ENCODE measurements around the gene GPR146. TPM values are rescaled to one million over a fixed set of nuclear protein-coding genes. Genes with fewer than 3 reads are reported as not detected.

GPR146 gene
- total and polyA plus RNA-seq, 2 of the 4 experiments (the other 2 are of a cell fraction), result 2.2 to 3.4 TPM

GRCh38 chr7:1070544-1071011 lies 26.2 kb downstream of the GPR146 start:
- H4K8ac ChIP-seq (ENCODE audit: low read depth in 2 of 2, low read length in 2 of 2), result no peak overlapping the region
- H4K20me1 ChIP-seq (ENCODE audit: insufficient read depth, low read length), result peaks cover 28% of the 10 kb centered on the region
- no peak overlapping the region for H3K9ac ChIP-seq (ENCODE audit: low read depth, low read length)
- no peak overlapping the region for H3K4ac ChIP-seq (ENCODE audit: low read depth, low read length)
- intact Hi-C loops (cut with micrococcal nuclease) (no loop called here), in situ Hi-C loops (cut with MboI; ENCODE audit: low sequenced_read_pairs) (no loop called here), dilution Hi-C loops (cut with HindIII; ENCODE audit: low sequenced_read_pairs, unreplicated experiment) (no loop called here)
- H3K27me3 ChIP-seq (ENCODE audit: control insufficient read depth, insufficient read depth, low read length), result no peaks in the 10 kb centered on the region
- no peak overlapping the region for H2BK5ac ChIP-seq (ENCODE audit: low read depth, low read length, poor library complexity, severe bottlenecking)
- H3K9me1 ChIP-seq (ENCODE audit: insufficient read depth, low read length), result 0 out of 2 replicates have a peak, but pooled peaks cover 5% of the 10 kb centered on the region
- H3K23ac ChIP-seq (ENCODE audit: low read depth, low read length), result no peak overlapping the region
- H3K18ac ChIP-seq (ENCODE audit: low read depth, low read length), result no peak overlapping the region
- H3K56ac ChIP-seq (ENCODE audit: extremely low read depth, insufficient read depth, low read length), result no peak overlapping the region
- no peak overlapping the region for H4K5ac ChIP-seq (ENCODE audit: low read depth, low read length)
- CTCF ChIA-PET, result no interaction called here
- no peak overlapping the region for H3K4me2 ChIP-seq (ENCODE audit: low read depth, low read length)
- H2BK120ac ChIP-seq (ENCODE audit: low read depth, low read length), result no peak overlapping the region
- no peak overlapping the region for H4K91ac ChIP-seq (ENCODE audit: insufficient read depth, low read depth, low read length)
- H3K14ac ChIP-seq (replicated peaks; ENCODE audit: low read depth, low read length), result no peak overlapping the region
- 89% methylated on average over 37 of the region's 42 CpGs; no CpG with 5 or more reads in 1 of the 2 experiments for WGBS, 2 experiments (ENCODE audit: extremely low coverage in 2 of 2, insufficient read length in 1 of 2)
- H2AK9ac ChIP-seq (replicated peaks; ENCODE audit: low read depth, low read length, poor library complexity), result no peak overlapping the region
- TF ChIP-seq MAFK (IDR thresholded peaks at IDR 0.05; ENCODE audit: low read depth, low read length) (no peak), FOS (IDR thresholded peaks at IDR 0.05; ENCODE audit: low read depth, low read length) (no peak), ELK1 (IDR thresholded peaks at IDR 0.05; ENCODE audit: borderline replicate concordance, low read depth, low read length) (no peak), POLR2A (IDR thresholded peaks at IDR 0.05; ENCODE audit: low read depth, low read length) (no peak), USF2 (IDR thresholded peaks at IDR 0.05; ENCODE audit: low read depth, low read length) (no peak), SMC3 (IDR thresholded peaks at IDR 0.05; ENCODE audit: low read depth, low read length) (no peak), CTCF (conservative IDR thresholded peaks at IDR 0.05; ENCODE audit: low read depth, low read length) (no peak), NFE2L2 (IDR thresholded peaks at IDR 0.05; ENCODE audit: low read depth, low read length) (no peak), CEBPB (IDR thresholded peaks at IDR 0.05; ENCODE audit: low read depth, low read length) (no peak), MAZ (IDR thresholded peaks at IDR 0.05; ENCODE audit: borderline replicate concordance, low read depth, low read length) (no peak), BHLHE40 (IDR thresholded peaks at IDR 0.05; ENCODE audit: low read depth, low read length) (no peak), RCOR1 (IDR thresholded peaks at IDR 0.05; ENCODE audit: insufficient replicate concordance, low read length) (no peak), RFX5 (IDR thresholded peaks at IDR 0.05; ENCODE audit: low read depth, low read length) (no peak), MXI1 (IDR thresholded peaks at IDR 0.05; ENCODE audit: borderline replicate concordance, low read depth, low read length) (no peak), CHD1 (IDR thresholded peaks at IDR 0.05; ENCODE audit: low read depth, low read length) (no peak), RAD21 (IDR thresholded peaks at IDR 0.05; ENCODE audit: low read length) (no peak)
- DNase-seq (no peak), ATAC-seq (ENCODE audit: low read depth) (no peak)
- no peaks in the 10 kb centered on the region for H3K36me3 ChIP-seq (ENCODE audit: control insufficient read depth, insufficient read depth, low read length)
- H2AK5ac ChIP-seq (ENCODE audit: low read depth, low read length), result no peak overlapping the region
- no peaks in the 10 kb centered on the region for H3K9me3 ChIP-seq (ENCODE audit: control insufficient read depth, insufficient read depth, low read length)
- no peak overlapping the region for H2AFZ ChIP-seq (replicated peaks; ENCODE audit: low read length, poor library complexity)
- no peaks in the 10 kb centered on the region for H3K79me1 ChIP-seq (ENCODE audit: low read depth in 1 of 2, low read length in 2 of 2)
- POLR2A ChIA-PET (ENCODE audit: unreplicated experiment), result no interaction called here
- no peak overlapping the region for H2BK15ac ChIP-seq (ENCODE audit: low read depth, low read length)
- peaks cover under 1% of the 10 kb centered on the region; the same call in 1 of the 2 replicates for H3K4me1 ChIP-seq (ENCODE audit: control insufficient read depth, insufficient read depth, low read length)
- BruUV-seq (replicated peaks), result no TSS peak
- no peak overlapping the region for H3K27ac ChIP-seq (ENCODE audit: insufficient read depth, low read length)
- H2BK20ac ChIP-seq (ENCODE audit: low read depth, low read length), result no peak overlapping the region
- no peak overlapping the region for H3K4me3 ChIP-seq (ENCODE audit: insufficient read depth, low read depth, low read length)
